Prostate gland (tissue), 2 donors: Measurements from ENCODE around the gene APBA2. TPM values are rescaled to one million over a fixed set of nuclear protein-coding genes. Genes with fewer than 3 reads are reported as not detected.

ENCODE experiments used
- DNase-seq: peaks from one replicate; pipeline ENCODE4 v3.0.0-alpha.2; 2019; ENCODE audit warnings: low spot score
- H3K27ac ChIP-seq, 2 donors: fragments of 200-600 bp; sonication (generic); 2 replicates each; pipeline ENCODE4 v1.5.1; 2017 to 2019
- H3K27me3 ChIP-seq: fragments of 200-600 bp; sonication (generic); replicated peaks from 2 replicates; pipeline ENCODE4 v1.5.1; 2019; ENCODE audit not compliant: insufficient read depth
- H3K36me3 ChIP-seq, 2 donors: fragments of 200-600 bp; sonication (generic); 1 replicate in 1 of 2; 2 replicates in 1 of 2; pipeline versions ENCODE4 v1.5.1 to v1.8.1; 2017 to 2019
- H3K4me1 ChIP-seq: fragments of 200-600 bp; sonication (generic); replicated peaks from 2 replicates; pipeline ENCODE4 v1.5.1; 2019
- H3K4me3 ChIP-seq, 2 donors: fragments of 200-600 bp; sonication (generic); 2 replicates each; pipeline ENCODE4 v1.5.1; 2017 to 2019
- H3K9me3 ChIP-seq: fragments of 200-600 bp; sonication (generic); 2 replicates; pipeline ENCODE4 v1.5.1; 2017
- CTCF ChIP-seq, 4 experiments: fragments of 200-600 bp in 2 of 4; fragments of 450-650 bp in 2 of 4; sonication (generic) in 2 of 4; IDR thresholded peaks; 1 replicate in 3 of 4; 2 replicates in 1 of 4; pipeline ENCODE4 v1.5.1; 2016 to 2019; ENCODE audit warnings: antibody characterized with exemption in 4 of 4, mild to moderate bottlenecking in 2 of 4, moderate library complexity in 2 of 4
- POLR2A ChIP-seq: fragments of 450-650 bp; IDR thresholded peaks from one replicate; pipeline ENCODE4 v1.6.1; 2016; ENCODE audit warnings: antibody characterized with exemption, mild to moderate bottlenecking
- POLR2AphosphoS5 ChIP-seq: sonication (generic); formaldehyde crosslinking; IDR thresholded peaks from one replicate; pipeline ENCODE4 v1.6.1; 2017; ENCODE audit warnings: antibody characterized with exemption
- WGBS: methylation state at CpG from one replicate; pipeline ENCODE4 v1.1.5; 2018; 5-methylcytosine and 5-hydroxymethylcytosine counted together
- intact Hi-C: fragments of 100-400 bp; cut with DNase I; formaldehyde crosslinking; loops from one replicate; pipeline ENCODE4 v1.14.2; 2022
- total RNA-seq, 2 donors: library from RNA; depleted of rRNA; stranded (reverse); fragments of >200 nt; gene quantifications; one replicate each; pipeline ENCODE4 v1.1.0, GENCODE V29; 2016

The APBA2 gene
- total RNA-seq, 2 donors from 2014 or later: 2.6 to 25.3 TPM

GRCh38 chr15:29132735-29133181 lies 247.0 kb downstream of the APBA2 start:
- Histone ChIP-seq H3K36me3 (no peaks in the 10 kb centered on the region), H3K9me3 (no peaks in the 10 kb centered on the region), H3K4me3 (no peak overlapping the region), H3K4me1 (no peaks in the 10 kb centered on the region), H3K27ac (no peak overlapping the region), H3K27me3 (peaks cover 6% of the 10 kb centered on the region)
- WGBS: 85% methylated on average over 14 of the region's 14 CpGs
- no peak for TF ChIP-seq CTCF (IDR thresholded peaks at IDR 0.05)
- no peak for TF ChIP-seq POLR2A
- TF ChIP-seq POLR2AphosphoS5: no peak
- DNase-seq: no peak
- intact Hi-C loops: no loop called here

- H3K27ac ChIP-seq: no peak overlapping the region
- H3K36me3 ChIP-seq: no peaks in the 10 kb centered on the region
- intact Hi-C loops: no loop called here
- no peak for DNase-seq
- no peaks in the 10 kb centered on the region for H3K4me1 ChIP-seq
- H3K9me3 ChIP-seq: no peaks in the 10 kb centered on the region
- WGBS: 93% methylated on average over 7 of the region's 8 CpGs
- no peak overlapping the region for H3K4me3 ChIP-seq
- peaks cover 6% of the 10 kb centered on the region for H3K27me3 ChIP-seq
- TF ChIP-seq CTCF (IDR thresholded peaks at IDR 0.05): no peak
- no peak for TF ChIP-seq POLR2A
- no peak for TF ChIP-seq POLR2AphosphoS5
These were observed 247.5 kb downstream of the APBA2 start for GRCh38 chr15:29133321-29133720.

- Histone ChIP-seq H3K36me3 (no peaks in the 10 kb centered on the region), H3K4me3 (no peak overlapping the region), H3K4me1 (no peaks in the 10 kb centered on the region), H3K27ac (no peak overlapping the region), H3K9me3 (no peaks in the 10 kb centered on the region), H3K27me3 (peaks cover 6% of the 10 kb centered on the region)
- TF ChIP-seq CTCF (IDR thresholded peaks at IDR 0.05) (no peak), POLR2AphosphoS5 (no peak), POLR2A (no peak)
- DNase-seq: no peak
- WGBS: 97% methylated on average over 5 of the region's 5 CpGs
- intact Hi-C loops: no loop called here
These were observed 248.0 kb downstream of the APBA2 start for GRCh38 chr15:29133791-29134190.

- Histone ChIP-seq H3K27me3 (peaks cover 5% of the 10 kb centered on the region), H3K36me3 (no peaks in the 10 kb centered on the region), H3K9me3 (no peaks in the 10 kb centered on the region), H3K27ac (no peak overlapping the region), H3K4me1 (no peaks in the 10 kb centered on the region), H3K4me3 (no peak overlapping the region)
- no peak for TF ChIP-seq CTCF (IDR thresholded peaks at IDR 0.05)
- intact Hi-C loops: no loop called here
- WGBS: 91% methylated on average over 6 of the region's 6 CpGs
- DNase-seq: no peak
These were observed 248.5 kb downstream of the APBA2 start for GRCh38 chr15:29134239-29134638.

GRCh38 chr15:29134641-29135308 lies 249.0 kb downstream of the APBA2 start:
- H3K36me3 ChIP-seq: no peaks in the 10 kb centered on the region
- intact Hi-C loops: no loop called here
- H3K27me3 ChIP-seq: peaks cover 2% of the 10 kb centered on the region
- no peak for DNase-seq
- 79% methylated on average over 14 of the region's 14 CpGs for WGBS
- no peak overlapping the region for H3K4me3 ChIP-seq
- no peaks in the 10 kb centered on the region for H3K9me3 ChIP-seq
- H3K4me1 ChIP-seq: no peaks in the 10 kb centered on the region
- H3K27ac ChIP-seq: no peak overlapping the region
- no peak for TF ChIP-seq POLR2AphosphoS5
- no peak for TF ChIP-seq CTCF (IDR thresholded peaks at IDR 0.05)
- no peak for TF ChIP-seq POLR2A
